Uterus (tissue), 4 donors: ENCODE data around the gene WDFY4. TPM values are rescaled to one million over a fixed set of nuclear protein-coding genes. Genes with fewer than 3 reads are reported as not detected.

Experiments used
- DNase-seq, 2 donors: peaks; one replicate each; pipeline ENCODE4 v3.0.0-alpha.2; 2019 to 2020
- H3K27ac ChIP-seq, 2 donors: fragments of 200-600 bp; sonication (generic); 1 replicate in 1 of 2; 2 replicates in 1 of 2; pipeline ENCODE4 v1.5.1; 2016 to 2018
- H3K27me3 ChIP-seq, 2 donors: fragments of 200-600 bp; sonication (generic); one replicate each; pipeline ENCODE4 v1.5.1; 2018 to 2019; ENCODE audit warnings: control low read depth in 1 of 2
- H3K36me3 ChIP-seq, 2 donors: fragments of 200-600 bp; sonication (generic); one replicate each; pipeline ENCODE4 v1.5.1; 2019; ENCODE audit warnings: control low read depth in 1 of 2
- H3K4me1 ChIP-seq, 2 donors: fragments of 200-600 bp; sonication (generic); one replicate each; pipeline ENCODE4 v1.5.1; 2018 to 2019; ENCODE audit warnings: control low read depth in 1 of 2
- H3K4me3 ChIP-seq, 2 donors: fragments of 200-600 bp; sonication (generic); 1 replicate in 1 of 2; 2 replicates in 1 of 2; pipeline ENCODE4 v1.5.1; 2018 to 2019; ENCODE audit warnings: mild to moderate bottlenecking in 1 of 2
- H3K9me3 ChIP-seq, 2 donors: fragments of 200-600 bp; sonication (generic); one replicate each; pipeline ENCODE4 v1.5.1; 2019; ENCODE audit warnings: control low read depth in 1 of 2
- POLR2A ChIP-seq, 2 donors: fragments of 450-650 bp; IDR thresholded peaks; one replicate each; pipeline ENCODE4 v1.6.1; 2016; ENCODE audit warnings: antibody characterized with exemption in 2 of 2, mild to moderate bottlenecking in 1 of 2, moderate library complexity in 1 of 2
- intact Hi-C: fragments of 100-400 bp; cut with DNase I; formaldehyde crosslinking; loops from one replicate; pipeline ENCODE4 v1.15.1; 2023; ENCODE audit warnings: low total_unique reads
- total RNA-seq, 4 donors: library from RNA; depleted of rRNA in 3 of 4; stranded (reverse); fragments of >200 nt in 3 of 4; gene quantifications; one replicate each; pipeline versions ENCODE4 v1.1.0 to v1.2.4, GENCODE V29; 2014 to 2023
- TF ChIP-seq, protein P1 (sequence below), 4 experiments: fragments of 200-600 bp in 2 of 4; fragments of 450-650 bp in 2 of 4; sonication (generic) in 2 of 4; IDR thresholded peaks; one replicate each; pipeline ENCODE4 v1.5.1; 2016 to 2019; ENCODE audit warnings: antibody characterized with exemption in 4 of 4, mild to moderate bottlenecking in 2 of 4, moderate library complexity in 1 of 4
- donor health status: DM: yes; HTN: yes; CAD: no.

The WDFY4 gene
- total RNA-seq, 4 donors from 2014 or later = 0.26 to 5.2 (median 1.2) TPM

DNA sequence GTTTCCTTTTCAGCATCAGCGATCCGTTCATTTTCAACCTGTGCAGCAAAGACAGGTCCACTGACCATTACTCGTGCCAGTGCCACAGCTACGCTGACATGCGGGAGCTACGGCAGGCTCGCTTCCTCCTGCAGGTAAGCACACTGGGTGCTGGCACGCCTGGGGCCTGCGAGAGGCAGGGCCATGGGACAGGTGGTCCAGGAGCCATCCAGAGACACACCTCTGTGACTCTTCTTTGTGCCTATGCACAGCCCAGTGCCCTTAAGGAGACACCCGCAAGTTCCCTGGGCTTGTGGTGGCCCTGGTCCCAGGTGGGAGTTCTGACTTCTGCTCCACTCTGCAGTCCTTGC, 212.7 kb downstream of the WDFY4 start:
- Histone ChIP-seq H3K4me1 (no peaks in the 10 kb centered on the region), H3K27ac (no peak overlapping the region), H3K27me3 (no peaks in the 10 kb centered on the region), H3K36me3 (no peaks in the 10 kb centered on the region), H3K9me3 (no peaks in the 10 kb centered on the region), H3K4me3 (no peak overlapping the region)
- no peak for TF ChIP-seq POLR2A (IDR thresholded peaks at IDR 0.05)
- TF ChIP-seq, protein P1, sequence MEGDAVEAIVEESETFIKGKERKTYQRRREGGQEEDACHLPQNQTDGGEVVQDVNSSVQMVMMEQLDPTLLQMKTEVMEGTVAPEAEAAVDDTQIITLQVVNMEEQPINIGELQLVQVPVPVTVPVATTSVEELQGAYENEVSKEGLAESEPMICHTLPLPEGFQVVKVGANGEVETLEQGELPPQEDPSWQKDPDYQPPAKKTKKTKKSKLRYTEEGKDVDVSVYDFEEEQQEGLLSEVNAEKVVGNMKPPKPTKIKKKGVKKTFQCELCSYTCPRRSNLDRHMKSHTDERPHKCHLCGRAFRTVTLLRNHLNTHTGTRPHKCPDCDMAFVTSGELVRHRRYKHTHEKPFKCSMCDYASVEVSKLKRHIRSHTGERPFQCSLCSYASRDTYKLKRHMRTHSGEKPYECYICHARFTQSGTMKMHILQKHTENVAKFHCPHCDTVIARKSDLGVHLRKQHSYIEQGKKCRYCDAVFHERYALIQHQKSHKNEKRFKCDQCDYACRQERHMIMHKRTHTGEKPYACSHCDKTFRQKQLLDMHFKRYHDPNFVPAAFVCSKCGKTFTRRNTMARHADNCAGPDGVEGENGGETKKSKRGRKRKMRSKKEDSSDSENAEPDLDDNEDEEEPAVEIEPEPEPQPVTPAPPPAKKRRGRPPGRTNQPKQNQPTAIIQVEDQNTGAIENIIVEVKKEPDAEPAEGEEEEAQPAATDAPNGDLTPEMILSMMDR (IDR thresholded peaks at IDR 0.05) = no peak
- intact Hi-C loops = no loop called here
- DNase-seq = no peak

DNA sequence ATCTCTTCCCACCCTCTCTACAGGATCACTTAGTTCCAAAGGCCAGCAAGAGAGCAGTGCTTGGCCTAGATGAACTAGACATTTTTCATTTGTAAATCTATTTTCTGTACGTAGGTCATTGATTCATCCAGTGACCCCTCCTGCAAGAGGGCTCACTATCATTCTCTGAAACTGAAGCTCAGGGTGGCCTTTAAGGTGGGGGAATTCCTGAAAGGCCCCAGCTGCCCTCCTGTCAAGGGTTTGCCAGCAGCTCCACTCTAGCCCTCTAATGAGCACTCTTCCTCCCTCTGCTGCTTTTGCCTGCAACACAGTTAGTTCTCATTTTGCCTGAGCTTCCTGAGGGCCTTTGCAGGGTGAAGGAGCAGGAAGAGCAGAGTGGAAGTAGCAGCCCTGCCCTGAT, 213.8 kb downstream of the WDFY4 start:
- intact Hi-C loops = no loop called here
- no peak overlapping the region for H3K27ac ChIP-seq
- DNase-seq = no peak
- no peaks in the 10 kb centered on the region for H3K36me3 ChIP-seq
- no peaks in the 10 kb centered on the region for H3K9me3 ChIP-seq
- TF ChIP-seq POLR2A (IDR thresholded peaks at IDR 0.05) = no peak
- no peaks in the 10 kb centered on the region for H3K4me1 ChIP-seq
- no peaks in the 10 kb centered on the region for H3K27me3 ChIP-seq
- H3K4me3 ChIP-seq = no peak overlapping the region

DNA sequence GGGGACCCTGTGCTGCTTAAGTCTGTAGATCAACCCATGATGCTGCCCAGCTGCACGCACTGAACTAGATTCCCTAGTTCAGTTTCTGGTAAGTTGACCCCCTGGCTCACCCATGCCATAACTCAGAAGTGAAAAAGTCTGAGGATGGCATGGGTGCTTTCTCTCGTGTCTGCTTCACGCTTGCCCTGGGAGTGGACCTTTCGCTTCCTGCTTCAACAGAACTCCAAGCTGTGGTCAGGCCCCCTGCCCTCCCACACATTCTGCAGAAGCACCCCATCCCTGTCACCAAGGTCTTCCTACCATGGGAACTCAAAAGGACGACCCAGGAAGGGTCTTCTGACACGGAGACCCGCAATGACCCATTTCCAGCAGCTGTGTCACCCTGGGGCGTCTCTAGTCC, 215.1 kb downstream of the WDFY4 start:
- Histone ChIP-seq H3K9me3 (no peaks in the 10 kb centered on the region), H3K4me1 (no peaks in the 10 kb centered on the region), H3K4me3 (no peak overlapping the region), H3K36me3 (no peaks in the 10 kb centered on the region), H3K27ac (no peak overlapping the region), H3K27me3 (no peaks in the 10 kb centered on the region)
- intact Hi-C loops = no loop called here
- TF ChIP-seq, protein P1 (IDR thresholded peaks at IDR 0.05) = no peak
- TF ChIP-seq POLR2A (IDR thresholded peaks at IDR 0.05) = no peak
- no peak for DNase-seq

DNA sequence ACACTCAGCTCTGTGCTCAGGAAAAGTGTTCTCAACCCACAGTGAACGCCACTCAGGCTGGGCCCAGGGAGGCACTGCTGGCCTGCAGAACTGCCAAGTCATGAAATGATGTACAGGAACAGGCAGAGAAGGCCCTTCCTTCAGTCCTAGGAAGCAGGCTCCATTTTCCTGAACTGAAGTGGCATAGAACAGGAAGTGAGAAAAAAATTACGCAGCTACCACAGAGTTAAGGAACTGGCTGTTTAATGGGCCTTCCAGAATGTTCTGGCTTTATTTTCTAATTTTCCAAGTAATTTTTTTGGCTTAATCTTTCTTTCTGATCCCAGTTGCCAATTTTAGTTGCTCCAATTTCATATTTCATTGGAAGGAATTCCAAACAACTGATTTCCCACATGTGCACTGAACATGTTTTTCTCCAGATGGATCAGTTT, 215.7 kb downstream of the WDFY4 start:
- no peak overlapping the region for H3K4me3 ChIP-seq
- H3K27me3 ChIP-seq = no peaks in the 10 kb centered on the region
- no peaks in the 10 kb centered on the region for H3K36me3 ChIP-seq
- TF ChIP-seq, protein P1 (IDR thresholded peaks at IDR 0.05) = no peak
- no peak for TF ChIP-seq POLR2A (IDR thresholded peaks at IDR 0.05)
- H3K4me1 ChIP-seq = no peaks in the 10 kb centered on the region
- intact Hi-C loops = no loop called here
- no peak for DNase-seq
- no peak overlapping the region for H3K27ac ChIP-seq
- H3K9me3 ChIP-seq = no peaks in the 10 kb centered on the region

DNA sequence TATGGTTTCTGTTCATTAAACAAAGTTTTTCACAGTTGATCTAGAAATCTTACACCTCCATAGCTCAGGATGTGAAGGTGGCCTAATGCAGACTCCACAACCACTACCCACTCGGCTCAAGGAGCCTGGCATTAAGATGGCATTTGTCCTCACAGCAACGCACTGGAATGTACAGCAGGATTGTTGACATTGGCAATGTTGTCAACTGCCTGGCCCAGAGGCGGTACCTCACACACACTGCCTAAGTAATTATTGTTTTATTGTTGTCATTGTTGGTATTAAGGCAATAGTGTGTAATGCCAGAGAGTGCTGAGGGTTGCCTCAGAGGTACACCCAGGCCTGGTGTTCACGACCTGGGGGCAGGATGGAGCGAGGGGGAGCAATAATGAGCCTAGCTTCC, 216.6 kb downstream of the WDFY4 start:
- intact Hi-C loops = no loop called here
- TF ChIP-seq, protein P1 (IDR thresholded peaks at IDR 0.05) = no peak
- TF ChIP-seq POLR2A (IDR thresholded peaks at IDR 0.05) = no peak
- H3K27me3 ChIP-seq = no peaks in the 10 kb centered on the region
- H3K4me1 ChIP-seq = no peaks in the 10 kb centered on the region
- no peaks in the 10 kb centered on the region for H3K36me3 ChIP-seq
- no peak for DNase-seq
- no peak overlapping the region for H3K4me3 ChIP-seq
- no peak overlapping the region for H3K27ac ChIP-seq
- no peaks in the 10 kb centered on the region for H3K9me3 ChIP-seq

DNA sequence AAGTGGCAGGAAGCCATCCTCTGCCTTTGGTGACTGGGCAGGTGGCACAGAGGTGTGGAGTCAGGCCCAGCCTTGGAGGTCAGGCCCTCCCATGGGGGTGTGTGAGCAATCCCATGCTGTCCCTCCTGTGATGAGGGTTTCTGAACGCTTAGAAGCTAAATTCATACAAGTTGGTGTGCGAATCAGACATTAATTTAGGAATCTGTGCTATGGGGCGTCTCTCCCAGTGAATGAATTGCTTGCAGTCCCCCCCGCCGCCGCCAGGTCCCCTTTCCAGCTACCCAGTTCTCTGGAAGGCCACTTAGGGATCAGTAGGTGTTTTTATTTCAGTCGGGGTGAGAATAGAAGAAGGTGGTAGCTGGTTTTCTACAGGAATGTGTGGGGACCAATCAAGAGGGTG, 217.4 kb downstream of the WDFY4 start:
- no peak for TF ChIP-seq POLR2A (IDR thresholded peaks at IDR 0.05)
- TF ChIP-seq, protein P1 (IDR thresholded peaks at IDR 0.05) = no peak
- Histone ChIP-seq H3K4me1 (no peaks in the 10 kb centered on the region), H3K27me3 (no peaks in the 10 kb centered on the region), H3K27ac (no peak overlapping the region), H3K36me3 (no peaks in the 10 kb centered on the region), H3K4me3 (no peak overlapping the region), H3K9me3 (no peaks in the 10 kb centered on the region)
- intact Hi-C loops = no loop called here
- DNase-seq = no peak
